Measurements from ENCODE around the gene GLIPR1L2. TPM values are rescaled to one million over a fixed set of nuclear protein-coding genes. Genes with fewer than 3 reads are reported as not detected.
A peak's percentile ranks its signal among the peaks of the same experiment; 100 is the strongest.

Gene GLIPR1L2
- total RNA-seq, 1 donor from 2014 or later = 0.62 TPM

DNA sequence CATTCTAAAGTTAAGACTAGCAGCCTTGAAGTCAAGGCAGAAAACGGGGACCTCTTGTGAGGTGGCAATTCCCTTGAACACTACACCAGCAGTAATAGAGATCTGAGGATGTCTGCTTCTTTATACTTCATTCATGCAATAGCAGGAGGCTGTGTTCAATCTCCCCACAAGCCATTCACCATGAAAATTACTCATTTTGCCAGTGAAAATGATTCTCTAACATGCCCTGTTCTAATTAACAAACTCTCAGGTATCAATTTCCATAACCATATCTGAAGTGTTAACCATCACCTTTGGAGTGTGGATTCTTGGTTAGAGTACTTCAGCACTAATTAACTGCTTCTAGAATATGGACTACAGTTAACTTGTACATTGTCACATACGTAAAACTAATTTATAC, 86.2 kb downstream of the GLIPR1L2 start:
- no peak for DNase-seq (ENCODE audit: low spot score)

- no peak for DNase-seq (ENCODE audit: low spot score)
These were observed 87.4 kb downstream of the GLIPR1L2 start for GRCh38 chr12:75478116-75478794.

GRCh38 chr12:75479963-75480461, 89.1 kb downstream of the GLIPR1L2 start:
- DNase-seq (ENCODE audit: low spot score) = no peak

GRCh38 chr12:75480469-75480949, 89.6 kb downstream of the GLIPR1L2 start, which contains the start of gene GLIPR1:
TSS of gene GLIPR1 (plus strand) at chr12:75480755. CDS start at chr12:75480881, 126 bp downstream.
- peak; percentile 70 for DNase-seq (ENCODE audit: low spot score)

- no peak for DNase-seq (ENCODE audit: low spot score)
These were observed 90.3 kb downstream of the GLIPR1L2 start for GRCh38 chr12:75481013-75481705.

GRCh38 chr12:75481774-75482173, 90.9 kb downstream of the GLIPR1L2 start:
- no peak for DNase-seq (ENCODE audit: low spot score)

Other genes with a start within 250 kb of the GLIPR1L2 start
- gene KCNC2, start 181.2 kb upstream of the GLIPR1L2 start, total RNA-seq = not detected
- gene CAPS2, start 60.8 kb upstream of the GLIPR1L2 start, total RNA-seq = 11.4 TPM
- not detected for gene GLIPR1L1, start 56.4 kb upstream of the GLIPR1L2 start, total RNA-seq
- gene GLIPR1, start 89.7 kb downstream of the GLIPR1L2 start, total RNA-seq = 18.4 TPM
- gene KRR1, start 120.5 kb downstream of the GLIPR1L2 start, total RNA-seq = 70.9 TPM